Lower leg skin (tissue), 3 donors: ENCODE measurements around the gene TESK1.

Experiments
- CTCF ChIP-seq, 3 donors: fragments of 450-650 bp; IDR thresholded peaks; one replicate each; pipeline ENCODE4 v1.5.1; 2016; ENCODE audit warnings: antibody characterized with exemption in 3 of 3, mild to moderate bottlenecking in 3 of 3, moderate library complexity in 2 of 3
- POLR2A ChIP-seq, 2 donors: fragments of 450-650 bp; IDR thresholded peaks; one replicate each; pipeline ENCODE4 v1.6.1; 2016 to 2017; ENCODE audit warnings: antibody characterized with exemption in 2 of 2, mild to moderate bottlenecking in 1 of 2, moderate library complexity in 1 of 2

- TF ChIP-seq CTCF (IDR thresholded peaks at IDR 0.05) (no peak), POLR2A (IDR thresholded peaks at IDR 0.05) (no peak)
Observed at GRCh38 chr9:35561468-35562261, 43.4 kb upstream of the TESK1 start.
